HepG2 (cell line): ENCODE results near the gene CACNA2D1.

Experiments
- CTCF ChIP-seq: sonication (generic); formaldehyde crosslinking; IDR thresholded peaks from 2 replicates; pipeline ENCODE4 v1.5.0; 2020; ENCODE audit warnings: mild to moderate bottlenecking, missing genetic modification reagents, moderate library complexity
- RFX5 ChIP-seq: IDR thresholded peaks from 2 replicates; pipeline ENCODE4 v1.6.1; 2011; ENCODE audit warnings: low read depth, low read length, improper control_type of control experiment
- ZSCAN30 ChIP-seq: sonication (generic); formaldehyde crosslinking; IDR thresholded peaks from 2 replicates; pipeline ENCODE4 v1.5.0; 2020; ENCODE audit warnings: mild to moderate bottlenecking, missing genetic modification reagents

- TF ChIP-seq RFX5 (no peak), CTCF (no peak), ZSCAN30 (CRISPR knock-in tag) (no peak)
Observed at GRCh38 chr7:82012453-82012852, 431.1 kb downstream of the CACNA2D1 start.
